Activated T-cell treated with anti-CD3 and anti-CD28 coated beads for 4 hours (primary cell): ENCODE data around the gene TEX264.
"Not testable (repeated sequence)": the region's sequence is repeated elsewhere in the genome, so short reads cannot be mapped to it uniquely, and the experiment has no call there.

Source experiments
- DNase-seq: peaks from one replicate; pipeline ENCODE4 v3.0.0-alpha.2; 2020

Gene TEX264

GRCh38 chr3:51717947-51718346 lies 46.9 kb downstream of the TEX264 start:
- DNase-seq, result no peak

- DNase-seq, result no peak
These were observed 47.7 kb downstream of the TEX264 start for GRCh38 chr3:51718547-51719409.

GRCh38 chr3:51719410-51720025 lies 48.5 kb downstream of the TEX264 start:
- DNase-seq, result no peak

- no peak for DNase-seq
These were observed 49.4 kb downstream of the TEX264 start for GRCh38 chr3:51720292-51721061.

DNA sequence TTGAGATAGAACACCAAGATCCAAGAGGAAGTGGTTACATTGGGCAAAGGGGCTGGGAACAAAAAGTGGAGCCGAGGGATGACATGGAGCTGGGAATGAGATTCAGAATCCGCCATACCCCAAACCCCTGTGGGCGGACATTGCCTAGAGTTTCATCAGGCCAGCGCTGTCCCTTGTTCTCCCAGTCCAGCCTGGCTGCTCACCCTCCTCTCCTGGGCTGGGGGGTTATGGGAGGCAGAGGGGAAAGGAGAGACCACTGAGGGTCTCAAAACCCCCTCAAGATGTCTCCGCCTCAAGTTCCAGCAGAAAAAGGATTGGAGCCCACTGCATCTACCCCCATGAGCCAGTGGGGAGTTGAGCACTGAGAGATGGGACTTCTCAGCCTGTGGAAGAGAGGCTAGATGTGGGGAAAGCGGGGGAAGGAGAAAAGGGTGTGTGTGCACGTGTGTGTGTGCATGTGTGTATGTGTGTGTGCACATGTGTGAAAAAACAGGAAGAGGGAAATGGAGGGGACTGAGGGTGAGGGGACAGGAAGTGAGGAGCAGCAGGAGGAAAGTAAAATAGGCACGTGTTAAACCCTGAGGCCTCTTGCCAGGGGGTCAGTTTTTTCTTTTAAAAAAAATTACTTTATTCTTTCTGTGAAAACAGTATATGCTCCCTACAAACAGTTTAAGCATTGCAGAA lies 50.2 kb downstream of the TEX264 start:
- DNase-seq, result no peak

- DNase-seq, result no peak
These were observed 51.3 kb downstream of the TEX264 start for GRCh38 chr3:51722362-51722761.

GRCh38 chr3:51727500-51727899 lies 56.4 kb downstream of the TEX264 start:
- no peak for DNase-seq

- no peak for DNase-seq
These were observed 58.1 kb downstream of the TEX264 start for GRCh38 chr3:51729042-51729633.

DNA sequence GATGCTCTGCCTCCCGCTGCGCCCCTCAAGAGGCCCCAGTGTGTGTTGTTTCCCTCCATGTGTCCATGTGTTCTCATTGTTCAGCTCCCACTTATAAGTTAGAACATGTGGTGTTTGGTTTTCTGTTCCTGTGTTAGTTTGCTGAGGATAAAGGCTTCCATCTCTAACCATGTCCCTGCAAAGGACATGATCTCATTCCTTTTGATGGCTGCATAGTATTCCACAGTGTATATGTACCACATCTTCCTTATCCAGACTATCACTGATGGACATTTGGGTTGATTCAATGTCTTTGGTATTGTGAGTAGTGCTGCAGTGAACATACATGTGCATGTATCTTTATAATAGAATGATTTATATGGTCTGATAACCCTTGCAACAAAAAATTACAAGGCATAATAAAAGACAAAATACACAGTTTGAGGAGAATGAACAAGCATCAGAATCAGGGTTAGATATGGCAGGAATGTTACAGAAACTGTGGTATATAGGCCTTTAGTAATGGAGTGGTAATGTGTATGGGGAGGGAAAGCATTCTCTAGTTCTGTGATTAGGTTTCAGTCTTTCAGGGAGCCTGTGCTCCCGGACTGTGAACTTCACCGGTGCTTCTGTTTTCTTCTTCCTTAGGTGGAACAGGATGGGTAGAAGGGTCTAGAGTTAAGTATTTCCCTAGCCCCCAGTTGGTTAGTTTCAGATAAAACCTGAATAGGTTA lies 63.0 kb downstream of the TEX264 start:
- DNase-seq, result no peak

DNA sequence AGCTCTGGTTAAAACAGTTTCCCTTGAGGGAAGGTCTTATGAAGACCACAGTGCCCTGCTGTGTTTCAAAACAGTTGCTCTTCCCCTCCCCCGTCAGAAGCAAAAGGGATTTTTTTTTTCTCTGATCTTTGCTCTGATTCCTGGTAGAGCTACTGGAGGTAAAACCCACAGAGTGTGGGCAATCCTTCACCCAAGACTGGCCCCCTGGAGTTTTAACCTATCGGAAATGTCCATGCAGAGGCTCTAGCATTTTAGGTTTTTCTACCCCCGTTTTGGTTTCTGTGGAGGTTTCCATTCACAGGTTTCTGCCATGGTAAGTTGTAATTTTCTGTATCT lies 63.5 kb downstream of the TEX264 start:
- no peak for DNase-seq

DNA sequence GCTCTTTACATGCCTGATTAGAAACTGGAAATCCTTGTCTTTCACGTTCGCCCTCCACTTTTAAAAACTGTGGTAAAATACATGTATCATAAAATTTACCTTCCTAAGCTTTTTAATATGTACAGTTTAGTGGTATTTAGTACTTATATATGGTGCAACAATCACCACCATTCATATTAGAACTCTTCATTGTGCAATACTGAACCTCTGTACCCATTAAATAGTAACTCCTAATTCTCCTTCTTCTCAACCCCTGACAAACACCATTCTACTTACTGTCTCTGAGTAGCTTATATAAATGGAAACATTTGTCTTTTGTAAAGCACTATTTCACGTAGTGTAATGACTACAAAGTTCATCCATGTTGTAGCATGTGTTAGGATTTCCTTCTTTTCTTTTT lies 64.0 kb downstream of the TEX264 start:
- no peak for DNase-seq

GRCh38 chr3:51735950-51736349 lies 64.9 kb downstream of the TEX264 start:
- no peak for DNase-seq

- DNase-seq, result no peak
These were observed 68.1 kb downstream of the TEX264 start for GRCh38 chr3:51739110-51739509.

DNA sequence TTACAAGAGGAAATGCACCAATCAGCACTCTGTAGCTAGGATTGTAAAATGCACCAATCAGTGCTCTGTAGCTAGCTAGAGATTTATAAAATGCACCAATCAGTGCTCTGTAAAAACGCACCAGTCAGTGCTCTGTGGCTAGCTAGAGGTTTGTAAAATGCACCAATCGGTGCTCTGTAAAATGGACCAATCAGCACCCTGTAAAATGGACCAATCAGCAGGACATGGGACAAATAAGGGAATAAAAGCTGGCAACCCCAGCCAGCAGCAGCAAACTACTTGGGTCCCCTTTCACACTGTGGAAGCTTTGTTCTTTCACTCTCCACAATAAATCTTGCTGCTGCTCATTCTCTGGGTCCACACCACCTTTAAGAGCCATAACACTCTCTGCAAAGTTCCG lies 71.3 kb downstream of the TEX264 start:
- DNase-seq, result not testable (repeated sequence)

- DNase-seq, result not testable (repeated sequence)
These were observed 71.9 kb downstream of the TEX264 start for GRCh38 chr3:51742978-51743377.

GRCh38 chr3:51747840-51748239 lies 76.8 kb downstream of the TEX264 start:
- no peak for DNase-seq

DNA sequence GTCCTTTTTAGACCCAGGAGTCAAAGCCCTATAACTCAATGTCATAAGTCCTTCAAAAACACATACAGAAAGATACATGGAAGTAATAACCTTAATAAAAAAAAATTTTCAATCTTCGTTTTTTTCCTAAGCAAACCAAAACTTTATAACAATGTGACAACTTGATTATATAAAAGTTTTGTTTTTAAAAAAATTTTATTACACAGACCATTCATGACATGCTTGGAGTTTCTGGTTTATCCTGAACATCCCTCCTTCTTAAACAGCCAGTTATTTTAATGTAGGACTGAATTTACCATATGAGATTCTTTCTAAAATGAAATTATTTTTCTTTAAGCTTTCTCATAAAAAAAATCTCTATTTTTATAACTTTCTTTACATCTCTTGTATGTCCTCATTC lies 77.3 kb downstream of the TEX264 start:
- no peak for DNase-seq

DNA sequence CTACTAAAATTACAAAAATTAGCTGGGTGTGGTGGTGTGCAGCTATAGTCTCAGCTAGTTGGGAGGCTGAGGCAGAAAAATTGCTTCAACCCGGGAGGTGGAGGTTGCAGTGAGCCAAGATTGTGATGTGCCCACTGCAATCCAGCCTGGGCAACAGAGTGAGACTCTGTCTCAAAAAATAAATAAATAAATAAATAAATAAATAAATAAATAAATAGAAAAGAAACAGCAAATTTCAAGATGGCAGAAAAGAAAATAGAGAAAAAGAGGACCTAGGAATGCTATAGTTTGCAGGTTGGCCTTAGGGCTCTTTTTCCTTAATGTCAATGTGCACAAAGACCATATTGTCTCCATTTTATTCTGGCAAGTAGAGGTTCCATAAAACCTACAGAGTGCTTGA lies 79.8 kb downstream of the TEX264 start:
- no peak for DNase-seq

GRCh38 chr3:51751287-51751686 lies 80.2 kb downstream of the TEX264 start:
- no peak for DNase-seq
